Measurements from ENCODE around the gene SHISA6. TPM values are rescaled to one million over a fixed set of nuclear protein-coding genes. Genes with fewer than 3 reads are reported as not detected.
A peak's percentile ranks its signal among the peaks of the same experiment; 100 is the strongest.

The SHISA6 gene
- total RNA-seq, 1 experiment from 2014 or later, result 40.0 TPM

- Histone ChIP-seq H3K27ac (ENCODE audit: low read depth, low read length, poor library complexity, severe bottlenecking) (peak overlapping the region; percentile 99), H3K9me3 (ENCODE audit: low read depth, low read length, poor library complexity, severe bottlenecking) (no peaks in the 10 kb centered on the region), H3K36me3 (ENCODE audit: insufficient read depth, low read length, poor library complexity, severe bottlenecking) (no peaks in the 10 kb centered on the region), H3K4me3 (ENCODE audit: low read depth, low read length, poor library complexity, severe bottlenecking) (peak overlapping the region; percentile 3), H3K4me1 (ENCODE audit: insufficient read depth, low read length, poor library complexity, severe bottlenecking) (peaks cover 84% of the 10 kb centered on the region), H3K27me3 (replicated peaks; ENCODE audit: insufficient read depth, low read depth, low read length, poor library complexity) (no peaks in the 10 kb centered on the region)
- DNase-seq (ENCODE audit: low spot score), result peak; percentile 99
- TF ChIP-seq CTCF (conservative IDR thresholded peaks at IDR 0.05; ENCODE audit: low read depth, low read length) (no peak), EZH2 (IDR thresholded peaks at IDR 0.05; ENCODE audit: borderline replicate concordance, low read depth, low read length, poor library complexity, severe bottlenecking) (no peak)
- ChIA-PET CTCF (interaction anchor here (0.5 to 2.6 kb wide), 5 partner anchors 28 to 1516 kb away, joined by 3 to 19 read pairs (median 3); no protein-coding TSS in a partner anchor), POLR2A (ENCODE audit: low non-redundant PET) (interaction anchor here (0.6 to 1.6 kb wide), 4 partner anchors 9 to 1144 kb away, joined by 5 to 25 read pairs (median 14); no protein-coding TSS in a partner anchor)
- intact Hi-C loops (cut with micrococcal nuclease; ENCODE audit: unreplicated experiment), result loop anchor here (1.0 to 10.0 kb wide), 10 partner anchors 20 to 640 kb away; partner anchors contain the start of gene DNAH9
- TSS peak; percentile 83 for BruUV-seq (replicated peaks)
Observed at GRCh38 chr17:11514981-11515680, 274.1 kb downstream of the SHISA6 start.

DNA sequence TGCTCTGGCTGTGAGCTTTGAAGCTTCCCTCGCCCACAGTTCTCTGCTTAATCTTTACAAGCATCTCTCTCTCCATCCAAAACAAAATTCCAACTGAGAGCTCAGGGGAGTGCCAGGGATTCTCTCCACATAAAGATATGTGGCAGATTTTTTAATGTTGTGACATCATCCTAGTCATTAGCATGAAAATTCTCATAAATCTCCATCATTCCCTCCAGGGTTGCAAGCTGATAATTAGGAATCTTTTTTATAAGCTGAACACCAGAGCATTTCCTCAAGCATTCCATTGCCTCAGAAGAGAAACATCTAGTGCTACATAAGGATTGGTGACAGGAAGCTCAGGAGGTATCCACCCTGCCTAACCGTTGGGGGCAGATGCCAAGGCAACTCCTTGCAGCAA lies 274.9 kb downstream of the SHISA6 start:
- Histone ChIP-seq H3K36me3 (ENCODE audit: insufficient read depth, low read length, poor library complexity, severe bottlenecking) (no peaks in the 10 kb centered on the region), H3K9me3 (ENCODE audit: low read depth, low read length, poor library complexity, severe bottlenecking) (no peaks in the 10 kb centered on the region), H3K27ac (ENCODE audit: low read depth, low read length, poor library complexity, severe bottlenecking) (peak overlapping the region; percentile 99), H3K4me1 (ENCODE audit: insufficient read depth, low read length, poor library complexity, severe bottlenecking) (peaks cover 90% of the 10 kb centered on the region), H3K4me3 (ENCODE audit: low read depth, low read length, poor library complexity, severe bottlenecking) (no peak overlapping the region), H3K27me3 (replicated peaks; ENCODE audit: insufficient read depth, low read depth, low read length, poor library complexity) (no peaks in the 10 kb centered on the region)
- intact Hi-C loops (cut with micrococcal nuclease; ENCODE audit: unreplicated experiment), result loop anchor here (1.0 to 10.0 kb wide), 10 partner anchors 21 to 641 kb away; partner anchors contain the start of gene DNAH9
- ChIA-PET CTCF (interaction anchor here (0.7 to 2.6 kb wide), 4 partner anchors 29 to 274 kb away, joined by 3 to 19 read pairs (median 5); no protein-coding TSS in a partner anchor), POLR2A (ENCODE audit: low non-redundant PET) (interaction anchor here (0.5 to 1.6 kb wide), 5 partner anchors 9 to 724 kb away, joined by 3 to 19 read pairs (median 5); no protein-coding TSS in a partner anchor)
- no TSS peak for BruUV-seq (replicated peaks)
- TF ChIP-seq EZH2 (IDR thresholded peaks at IDR 0.05; ENCODE audit: borderline replicate concordance, low read depth, low read length, poor library complexity, severe bottlenecking), result no peak
- no peak for TF ChIP-seq CTCF (conservative IDR thresholded peaks at IDR 0.05; ENCODE audit: low read depth, low read length)
- DNase-seq (ENCODE audit: low spot score), result peak; percentile 97

DNA sequence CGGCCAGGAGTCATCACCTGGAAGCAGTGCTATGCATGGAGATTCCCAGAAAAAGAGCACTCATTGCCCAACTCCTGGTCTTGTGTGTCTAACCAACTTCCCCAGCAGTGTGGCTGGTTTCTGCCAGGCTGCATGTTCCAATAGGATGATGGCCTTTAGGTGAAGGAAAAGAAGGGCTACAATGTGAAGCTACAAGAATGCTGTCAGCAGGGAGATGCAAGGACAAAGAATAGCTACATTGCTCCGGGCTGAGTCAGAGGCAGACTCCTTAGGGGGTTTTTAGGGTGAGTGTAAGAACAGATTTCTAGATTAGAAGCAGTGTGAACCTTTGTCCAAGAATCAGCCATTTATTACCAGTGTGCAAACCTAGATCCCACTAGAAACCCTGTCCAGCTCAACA lies 294.2 kb downstream of the SHISA6 start:
- intact Hi-C loops (cut with micrococcal nuclease; ENCODE audit: unreplicated experiment), result no loop called here
- POLR2A ChIA-PET (ENCODE audit: low non-redundant PET), result no interaction called here
- no TSS peak for BruUV-seq (replicated peaks)
- no peaks in the 10 kb centered on the region for H3K36me3 ChIP-seq (ENCODE audit: insufficient read depth, low read length, poor library complexity, severe bottlenecking)
- no peak overlapping the region for H3K4me3 ChIP-seq (ENCODE audit: low read depth, low read length, poor library complexity, severe bottlenecking)
- H3K4me1 ChIP-seq (ENCODE audit: insufficient read depth, low read length, poor library complexity, severe bottlenecking), result peaks cover 31% of the 10 kb centered on the region
- CTCF ChIA-PET, result no interaction called here
- no peaks in the 10 kb centered on the region for H3K27me3 ChIP-seq (replicated peaks; ENCODE audit: insufficient read depth, low read depth, low read length, poor library complexity)
- no peak overlapping the region for H3K27ac ChIP-seq (ENCODE audit: low read depth, low read length, poor library complexity, severe bottlenecking)
- peak; percentile 74 for DNase-seq (ENCODE audit: low spot score)
- no peaks in the 10 kb centered on the region for H3K9me3 ChIP-seq (ENCODE audit: low read depth, low read length, poor library complexity, severe bottlenecking)
- TF ChIP-seq EZH2 (IDR thresholded peaks at IDR 0.05; ENCODE audit: borderline replicate concordance, low read depth, low read length, poor library complexity, severe bottlenecking) (no peak), CTCF (conservative IDR thresholded peaks at IDR 0.05; ENCODE audit: low read depth, low read length) (no peak)

Measured in A673 (cell line).